ENCODE data around the gene ZNF331.

Gene ZNF331

GRCh38 chr19:53626486-53626885 lies 88.5 kb downstream of the ZNF331 start:
- DNase-seq (ENCODE audit: low read depth in 2 of 3, low spot score in 2 of 3) = no peak

GRCh38 chr19:53626976-53627375 lies 89.0 kb downstream of the ZNF331 start:
- no peak for DNase-seq (ENCODE audit: low read depth in 2 of 3, low spot score in 2 of 3)

Data from activated CD8-positive, alpha-beta memory T cell treated with anti-CD3 and anti-CD28 coated beads for 48 hours (primary cell).